HG03432 (cell line): ENCODE data around the gene ATP10B.

ENCODE experiments used
- ATAC-seq: cut with Tn5 transposase; IDR thresholded peaks from one replicate; pipeline ENCODE4 v1.9.1; 2021; ENCODE audit warnings: mild to moderate bottlenecking, moderate library complexity; ENCODE audit not compliant: unreplicated experiment

Gene ATP10B

DNA sequence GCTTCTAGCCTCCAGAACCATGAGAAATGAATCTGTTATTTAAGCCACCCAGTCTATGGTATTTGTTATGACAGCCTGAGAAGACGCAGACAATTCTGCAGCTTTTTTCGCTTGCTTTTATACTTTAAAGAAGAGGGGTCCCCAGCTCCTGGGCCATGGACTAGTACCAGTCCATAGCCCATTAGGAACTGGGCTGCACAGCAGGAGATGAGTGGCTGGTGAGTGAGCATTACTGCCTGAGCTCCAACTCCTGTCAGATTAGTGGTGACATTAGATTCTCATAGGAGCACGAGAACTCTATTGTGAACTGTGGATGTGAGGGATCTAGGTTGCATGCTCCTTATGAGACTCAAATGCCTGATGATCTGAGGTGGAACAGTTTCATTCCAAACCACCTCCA lies 278.7 kb downstream of the ATP10B start:
- no peak for ATAC-seq

DNA sequence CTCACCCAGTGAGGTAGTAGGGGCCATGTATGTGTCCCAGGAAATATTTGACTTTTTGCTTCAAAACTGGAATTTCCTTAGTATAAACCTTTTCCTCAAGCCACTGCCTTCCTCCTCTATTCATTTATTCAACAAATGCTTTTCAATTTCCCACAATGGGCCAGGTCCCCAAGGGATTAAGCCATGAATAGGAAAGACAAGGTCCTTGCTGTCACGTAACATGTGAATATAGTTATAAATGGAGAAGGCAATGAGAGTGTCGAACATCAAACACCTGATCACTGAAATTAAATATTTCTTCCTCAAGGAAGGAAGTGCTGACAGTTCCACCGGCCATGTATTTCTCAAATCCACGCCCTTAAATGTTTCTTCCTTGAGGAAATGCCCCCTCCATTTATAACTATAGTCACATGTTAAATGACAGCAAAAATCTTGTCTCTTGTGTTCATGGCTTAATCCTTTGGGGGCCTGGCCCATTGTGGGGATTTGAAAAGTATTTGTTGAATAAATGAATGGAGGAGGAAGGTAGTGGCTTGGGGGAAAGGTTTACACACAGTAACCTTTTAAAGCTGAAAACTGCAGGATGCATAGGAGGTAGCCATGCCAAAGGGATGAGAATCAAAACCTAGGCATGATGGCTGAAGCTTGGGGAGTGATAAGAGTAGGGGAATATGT lies 284.8 kb downstream of the ATP10B start:
- no peak for ATAC-seq

GRCh38 chr5:160565376-160565775 lies 286.6 kb downstream of the ATP10B start:
- ATAC-seq = no peak

DNA sequence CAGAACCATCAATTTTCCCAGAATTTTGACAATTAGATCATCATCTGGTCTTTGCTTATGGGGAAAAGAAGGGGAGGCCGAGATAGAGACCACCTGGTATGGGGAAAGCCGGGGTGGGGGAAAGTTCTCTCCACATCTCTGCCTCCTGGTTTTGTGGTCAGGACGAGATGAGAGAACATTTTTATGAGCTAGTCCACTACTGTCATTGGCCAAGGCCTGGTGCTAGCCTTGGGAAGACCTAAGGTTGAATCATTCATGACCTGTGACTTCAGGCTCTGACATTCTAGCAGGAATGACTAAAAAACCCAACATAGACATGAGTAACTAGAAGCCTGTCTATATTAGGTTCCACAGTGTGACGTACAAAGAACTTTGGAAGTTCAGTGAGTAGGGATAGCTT lies 295.2 kb downstream of the ATP10B start:
- ATAC-seq = no peak

DNA sequence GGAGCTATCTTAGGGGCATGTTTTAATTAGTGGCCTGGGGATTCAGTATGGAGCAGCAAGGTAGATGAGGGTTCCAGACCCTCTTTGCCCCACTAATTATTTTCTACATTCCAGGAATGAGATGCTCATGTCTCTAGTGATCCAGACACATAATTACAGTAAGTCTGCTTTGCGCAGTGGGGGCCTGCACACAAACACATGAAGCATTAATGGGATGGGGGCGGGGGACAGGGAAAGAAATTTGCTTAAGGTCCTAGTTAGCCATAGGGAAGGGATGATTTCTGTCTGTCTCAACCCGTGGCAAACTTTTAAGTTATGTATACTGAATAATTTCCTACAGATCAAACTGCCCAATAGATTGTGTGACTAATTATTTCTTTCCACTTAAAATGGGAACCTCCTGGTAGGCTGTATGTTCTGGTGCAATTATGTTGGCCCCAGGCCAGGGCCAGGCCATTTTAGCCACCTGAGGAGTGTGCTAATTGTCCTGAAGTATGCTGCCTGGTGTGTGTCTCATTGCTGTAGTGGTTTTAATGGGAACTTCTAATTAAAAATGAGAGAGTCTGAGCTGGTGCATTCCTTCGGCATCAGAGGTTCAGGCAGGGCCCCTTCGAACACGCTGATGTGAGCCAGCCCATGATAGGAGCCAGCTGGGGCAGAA lies 295.9 kb downstream of the ATP10B start:
- no peak for ATAC-seq

DNA sequence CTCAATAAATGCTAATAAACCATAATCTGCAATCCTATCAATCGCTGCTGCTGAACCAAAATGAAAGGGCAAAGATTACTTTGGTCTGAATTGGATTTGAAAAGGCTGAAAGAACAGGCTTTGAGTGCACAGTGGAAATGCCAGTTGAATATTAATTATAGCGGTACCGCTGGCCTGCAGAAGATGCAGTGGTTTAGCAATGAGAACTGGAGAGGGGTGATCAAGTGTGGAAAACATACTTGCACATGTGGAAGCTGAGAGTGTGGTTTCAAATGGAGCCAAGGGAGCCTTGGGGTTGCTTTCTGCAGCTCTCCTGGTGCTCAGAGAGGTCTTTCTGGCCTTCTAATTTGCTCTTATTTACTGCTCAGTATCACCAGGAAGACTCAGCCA lies 296.4 kb downstream of the ATP10B start:
- no peak for ATAC-seq

DNA sequence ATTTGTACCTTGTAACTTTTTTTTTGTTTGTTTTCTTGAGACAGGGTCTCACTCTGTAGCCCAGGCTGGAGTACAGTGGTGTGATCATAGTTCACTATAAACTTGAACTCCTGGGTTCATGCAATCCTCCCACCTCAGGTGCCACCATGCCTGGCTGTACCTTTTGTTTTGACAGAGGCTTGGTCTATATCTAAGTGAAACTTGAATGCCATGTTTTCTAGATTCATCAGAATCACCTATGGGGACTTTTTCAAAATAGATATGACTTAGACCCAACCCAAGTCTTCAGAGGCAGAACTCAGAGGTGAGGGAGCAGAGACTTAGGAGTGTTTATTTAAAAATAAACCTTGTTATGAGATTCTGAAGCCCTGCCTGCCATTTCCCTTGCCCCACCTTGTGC lies 301.9 kb downstream of the ATP10B start:
- ATAC-seq = no peak

DNA sequence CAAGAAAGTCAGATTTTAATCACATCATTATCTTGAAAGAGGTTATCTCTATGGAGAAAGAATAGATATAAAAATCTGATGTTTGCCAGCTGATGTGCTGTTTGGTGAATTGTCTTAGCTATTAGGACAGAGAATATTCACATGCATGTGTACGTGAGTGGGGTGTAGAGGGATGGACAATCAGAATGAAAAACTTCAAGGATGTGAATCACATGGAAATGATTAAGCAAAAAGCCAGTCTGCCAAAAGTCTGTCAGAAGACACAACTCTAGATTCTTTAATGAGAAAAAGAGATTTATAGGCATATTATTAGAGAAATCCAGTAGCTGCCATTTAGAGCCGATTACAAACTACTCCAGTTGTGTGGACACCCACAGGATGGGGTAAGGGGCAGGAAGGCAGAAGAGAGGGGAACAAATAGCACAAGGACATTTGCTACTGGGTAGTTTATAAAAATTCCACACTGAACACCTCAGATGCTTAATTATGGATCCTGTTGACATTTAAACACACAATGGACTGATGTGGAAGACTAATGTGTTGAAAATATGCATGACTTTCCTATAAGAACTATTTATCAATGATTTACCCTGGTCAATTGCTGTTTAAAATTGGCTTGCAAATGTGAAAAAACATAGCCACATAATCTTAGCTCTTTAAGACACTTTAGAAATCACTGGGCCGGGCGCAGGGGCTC lies 302.9 kb downstream of the ATP10B start:
- ATAC-seq = no peak

- ATAC-seq = no peak
These were observed 304.1 kb downstream of the ATP10B start for GRCh38 chr5:160547872-160548271.

- no peak for ATAC-seq
These were observed 304.9 kb downstream of the ATP10B start for GRCh38 chr5:160547061-160547460.

- ATAC-seq = peak; percentile 59
These were observed 306.2 kb downstream of the ATP10B start for GRCh38 chr5:160545832-160546231.

- no peak for ATAC-seq
These were observed 308.6 kb downstream of the ATP10B start for GRCh38 chr5:160543395-160543794.

- no peak for ATAC-seq
These were observed 309.2 kb downstream of the ATP10B start for GRCh38 chr5:160542840-160543239.

- ATAC-seq = no peak
These were observed 309.7 kb downstream of the ATP10B start for GRCh38 chr5:160542281-160542680.

GRCh38 chr5:160539431-160539830 lies 312.6 kb downstream of the ATP10B start:
- peak; percentile 77 for ATAC-seq

DNA sequence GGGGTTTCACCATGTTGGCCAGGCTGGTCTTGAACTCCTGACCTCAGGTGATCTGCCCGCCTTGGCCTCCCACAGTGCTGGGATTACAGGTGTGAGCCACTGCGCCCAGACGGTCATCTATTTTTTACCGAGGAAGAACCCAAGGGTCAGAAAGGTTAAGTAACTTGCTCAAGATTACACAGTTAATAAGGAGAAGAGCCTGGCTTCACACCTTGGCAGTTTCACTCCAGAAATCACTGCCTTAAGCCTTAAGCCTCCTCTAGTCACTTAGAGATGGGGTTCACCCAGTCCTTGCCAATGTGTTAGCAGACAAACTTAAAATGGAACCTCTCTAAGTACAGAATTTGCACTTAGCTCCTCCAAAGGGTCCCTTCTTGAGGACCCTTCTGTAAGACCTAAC lies 314.1 kb downstream of the ATP10B start:
- peak; percentile 33 for ATAC-seq

DNA sequence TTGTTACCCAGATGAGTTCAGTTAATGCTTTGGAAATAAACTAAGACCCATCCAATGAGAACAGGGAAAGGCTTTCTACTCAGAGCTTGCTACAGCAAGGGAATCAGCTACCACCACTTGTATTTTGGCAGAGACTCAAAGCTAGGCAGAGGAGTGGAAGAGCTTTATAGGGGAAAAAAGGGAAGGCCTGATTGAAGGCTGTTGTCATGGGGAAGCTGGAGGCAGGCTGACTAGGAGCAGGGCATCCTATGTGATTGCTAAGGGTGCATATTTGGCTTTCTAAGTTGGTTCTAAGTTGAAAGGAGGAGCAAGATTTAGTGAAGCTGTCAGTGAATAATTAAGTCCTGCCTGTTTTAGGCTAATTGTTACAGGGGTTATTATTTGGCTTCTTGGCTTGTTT lies 314.9 kb downstream of the ATP10B start:
- ATAC-seq = no peak

DNA sequence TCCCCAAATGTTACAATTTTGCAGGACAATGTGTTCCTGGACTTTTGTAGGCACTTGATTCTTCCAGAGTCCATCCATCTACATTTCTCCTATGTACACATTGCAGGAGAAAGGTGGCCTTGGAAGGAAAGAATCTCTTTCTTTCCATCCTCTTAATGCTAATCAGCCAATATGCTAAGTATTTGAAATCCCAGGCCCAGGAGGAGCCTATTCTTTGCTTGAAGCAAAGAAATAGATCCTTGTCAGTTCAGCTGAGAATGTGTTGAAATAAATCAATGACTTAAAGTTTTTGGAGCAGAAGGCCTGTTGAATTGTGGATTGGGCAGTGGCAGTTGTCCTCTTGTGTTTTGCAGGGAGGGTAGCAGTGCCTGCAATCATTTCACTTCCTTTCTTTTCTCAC lies 317.1 kb downstream of the ATP10B start:
- ATAC-seq = no peak

DNA sequence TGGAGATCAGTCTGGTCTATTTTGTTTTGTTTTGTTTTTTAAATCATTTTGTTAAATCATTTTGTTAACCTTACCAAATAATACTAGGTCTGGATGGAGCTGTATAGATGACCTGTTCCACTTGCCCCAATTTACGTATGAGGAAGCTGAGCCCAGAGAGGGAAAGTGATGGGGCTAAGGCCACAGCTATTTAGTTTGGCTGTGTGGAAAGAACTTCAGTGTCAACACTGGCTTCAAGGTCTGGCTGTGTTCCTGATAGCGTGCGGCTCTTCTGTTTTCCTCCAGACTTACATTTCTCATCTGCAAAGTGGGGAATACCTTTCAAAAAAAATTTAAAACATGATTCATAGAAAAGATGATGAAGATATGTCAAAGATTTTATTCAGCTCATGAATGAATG lies 317.9 kb downstream of the ATP10B start:
- no peak for ATAC-seq

GRCh38 chr5:160525471-160526261 lies 326.3 kb downstream of the ATP10B start:
- no peak for ATAC-seq

DNA sequence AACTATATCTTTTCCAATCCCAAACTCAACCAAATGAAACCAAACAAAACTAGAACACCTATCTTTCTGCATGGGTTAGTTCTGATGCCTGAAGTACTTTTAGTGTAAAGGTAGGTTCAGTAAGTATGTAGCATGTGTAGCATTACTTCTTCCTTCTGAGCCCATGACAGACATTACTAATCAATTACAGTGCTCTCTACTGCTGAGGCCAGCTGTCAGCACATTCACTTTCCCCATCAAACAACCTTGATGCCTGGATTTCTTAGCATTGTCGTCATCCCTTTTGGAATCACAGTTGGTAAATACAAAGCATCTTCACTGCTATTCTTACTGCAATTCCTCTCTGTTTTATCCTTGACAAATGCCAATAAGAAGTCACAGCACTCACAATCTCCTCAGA lies 327.2 kb downstream of the ATP10B start:
- ATAC-seq = no peak
